ENCODE data around the gene NAGLU. TPM values are rescaled to one million over a fixed set of nuclear protein-coding genes. Genes with fewer than 3 reads are reported as not detected.

NAGLU gene
- total and polyA plus RNA-seq, 2 of the 13 experiments (the other 11 are each of a cell fraction or from before 2014, with no cell fraction given) = 28.2 to 40.1 TPM

DNA sequence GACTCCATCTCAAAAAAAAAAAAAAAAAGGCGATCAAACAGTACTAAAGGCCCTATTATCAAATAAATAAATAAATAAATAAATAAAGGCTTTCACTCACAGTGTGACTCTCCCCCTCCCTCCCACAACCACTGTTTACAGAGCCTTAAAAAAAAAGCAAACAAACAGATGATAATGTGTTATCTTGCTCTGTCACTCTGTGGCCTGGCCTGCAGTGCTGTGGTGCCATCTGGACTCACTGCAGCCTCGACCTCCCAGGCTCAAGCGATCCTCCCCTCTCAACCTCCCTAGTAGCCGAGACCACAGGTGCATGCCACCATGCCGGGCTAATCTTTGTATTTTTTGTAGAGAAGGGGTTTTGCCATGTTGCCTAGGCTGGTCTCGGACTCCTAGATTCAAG is 8.1 kb upstream of the NAGLU start (continued):
- peak; percentile 86 for TF ChIP-seq ZNF280D (CRISPR knock-in tag; IDR thresholded peaks at IDR 0.05)
- 0 out of 2 replicates have a peak, but pooled peaks have one; percentile 29 for TF ChIP-seq AHDC1 (CRISPR knock-in tag; IDR thresholded peaks at IDR 0.05; ENCODE audit: borderline replicate concordance)
- no peak for TF ChIP-seq EZH2 (conservative IDR thresholded peaks at IDR 0.05; ENCODE audit: low read depth, low read length)
- TF ChIP-seq SMAD3 (CRISPR knock-in tag; IDR thresholded peaks at IDR 0.05) = no peak
- TF ChIP-seq, protein P1, sequence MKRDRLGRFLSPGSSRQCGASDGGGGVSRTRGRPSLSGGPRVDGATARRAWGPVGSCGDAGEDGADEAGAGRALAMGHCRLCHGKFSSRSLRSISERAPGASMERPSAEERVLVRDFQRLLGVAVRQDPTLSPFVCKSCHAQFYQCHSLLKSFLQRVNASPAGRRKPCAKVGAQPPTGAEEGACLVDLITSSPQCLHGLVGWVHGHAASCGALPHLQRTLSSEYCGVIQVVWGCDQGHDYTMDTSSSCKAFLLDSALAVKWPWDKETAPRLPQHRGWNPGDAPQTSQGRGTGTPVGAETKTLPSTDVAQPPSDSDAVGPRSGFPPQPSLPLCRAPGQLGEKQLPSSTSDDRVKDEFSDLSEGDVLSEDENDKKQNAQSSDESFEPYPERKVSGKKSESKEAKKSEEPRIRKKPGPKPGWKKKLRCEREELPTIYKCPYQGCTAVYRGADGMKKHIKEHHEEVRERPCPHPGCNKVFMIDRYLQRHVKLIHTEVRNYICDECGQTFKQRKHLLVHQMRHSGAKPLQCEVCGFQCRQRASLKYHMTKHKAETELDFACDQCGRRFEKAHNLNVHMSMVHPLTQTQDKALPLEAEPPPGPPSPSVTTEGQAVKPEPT (CRISPR knock-in tag; IDR thresholded peaks at IDR 0.05; ENCODE audit: low read depth) = no peak
- 0 out of 2 replicates have a peak, but pooled peaks have one; percentile 20 for TF ChIP-seq ARNTL (CRISPR knock-in tag; IDR thresholded peaks at IDR 0.05)
- TF ChIP-seq ZNF674 (CRISPR knock-in tag; IDR thresholded peaks at IDR 0.05; ENCODE audit: low read depth) = no peak
- no peak for TF ChIP-seq FOXA1 (IDR thresholded peaks at IDR 0.05)
- peak; percentile 69 for TF ChIP-seq FOXA1 (CRISPR knock-in tag; IDR thresholded peaks at IDR 0.05)
- peak; percentile 11; the same call in 1 of the 2 replicates for TF ChIP-seq ZNF687 (CRISPR knock-in tag; IDR thresholded peaks at IDR 0.05)
- TF ChIP-seq FOSL2 (CRISPR knock-in tag; IDR thresholded peaks at IDR 0.05) = peak; percentile 25; the same call in 1 of the 2 replicates
- TF ChIP-seq MAZ (IDR thresholded peaks at IDR 0.05; ENCODE audit: borderline replicate concordance, low read depth, low read length) = 0 out of 2 replicates have a peak, but pooled peaks have one; percentile 54
- TF ChIP-seq MAZ (CRISPR knock-in tag; IDR thresholded peaks at IDR 0.05; ENCODE audit: low read depth) = no peak

All from HepG2 (cell line).